Neutrophil (primary cell): ENCODE results near the gene PBX3.

Experiments used
- H3K27ac ChIP-seq: fragments of 200-600 bp; sonication (generic); 2 replicates; pipeline ENCODE4 v1.5.1; 2016; ENCODE audit warnings: mild to moderate bottlenecking, moderate library complexity
- H3K27me3 ChIP-seq: fragments of 200-600 bp; sonication (generic); 2 replicates; pipeline ENCODE4 v1.6.0; 2016; ENCODE audit warnings: mild to moderate bottlenecking
- H3K36me3 ChIP-seq: fragments of 200-600 bp; sonication (generic); 2 replicates; pipeline ENCODE4 v1.5.1; 2017
- H3K4me1 ChIP-seq, 2 experiments: fragments of 200-600 bp in 1 of 2; sonication (generic) in 1 of 2; 1 replicate in 1 of 2; 2 replicates in 1 of 2; pipeline versions ENCODE4 v1.5.1 to v1.6.1; 2013 to 2016; ENCODE audit warnings: low read depth in 1 of 2, low read length in 1 of 2, mild to moderate bottlenecking in 1 of 2, moderate library complexity in 1 of 2; ENCODE audit not compliant: control insufficient read depth in 1 of 2, insufficient read depth in 1 of 2
- H3K4me3 ChIP-seq, 2 experiments: fragments of 200-600 bp in 1 of 2; sonication (generic) in 1 of 2; 1 replicate in 1 of 2; 2 replicates in 1 of 2; pipeline ENCODE4 v1.5.1; 2013 to 2016; ENCODE audit warnings: low read depth in 1 of 2, low read length in 1 of 2, mild to moderate bottlenecking in 1 of 2, moderate library complexity in 1 of 2
- H3K9me3 ChIP-seq: fragments of 200-600 bp; sonication (generic); 2 replicates; pipeline ENCODE4 v1.5.1; 2016
- CTCF ChIP-seq: fragments of 200-600 bp; sonication (generic); IDR thresholded peaks from 2 replicates; pipeline ENCODE4 v1.5.1; 2016; ENCODE audit warnings: antibody characterized with exemption

Gene PBX3

DNA sequence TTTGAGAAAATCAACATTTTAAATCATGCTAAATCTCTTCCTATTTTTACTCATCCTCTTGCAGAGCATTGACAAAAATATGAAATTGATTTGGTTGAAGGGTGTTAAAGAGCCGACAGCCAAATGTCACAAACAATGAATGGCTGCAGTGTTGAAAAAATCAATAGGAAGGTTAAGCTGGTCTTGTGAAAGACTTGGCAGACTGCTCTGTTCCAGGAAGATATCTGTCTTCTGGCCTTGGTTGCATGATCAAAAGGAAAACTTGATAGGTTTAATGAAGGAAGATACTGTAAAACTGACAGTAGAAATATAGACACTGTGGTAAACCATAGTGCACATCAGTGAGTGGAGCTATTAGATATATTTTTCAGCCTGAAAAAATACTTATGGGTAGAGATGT lies 103.6 kb downstream of the PBX3 start:
- Histone ChIP-seq H3K27ac (no peak overlapping the region), H3K27me3 (no peaks in the 10 kb centered on the region), H3K9me3 (no peaks in the 10 kb centered on the region), H3K36me3 (no peaks in the 10 kb centered on the region), H3K4me1 (no peaks in the 10 kb centered on the region), H3K4me3 (no peak overlapping the region)
- no peak for TF ChIP-seq CTCF

GRCh38 chr9:125851979-125852378 lies 104.8 kb downstream of the PBX3 start:
- Histone ChIP-seq H3K36me3 (no peaks in the 10 kb centered on the region), H3K9me3 (no peaks in the 10 kb centered on the region), H3K27ac (no peak overlapping the region), H3K27me3 (no peaks in the 10 kb centered on the region), H3K4me1 (no peaks in the 10 kb centered on the region), H3K4me3 (no peak overlapping the region)
- TF ChIP-seq CTCF, result no peak

GRCh38 chr9:125852386-125852785 lies 105.2 kb downstream of the PBX3 start:
- no peaks in the 10 kb centered on the region for H3K9me3 ChIP-seq
- TF ChIP-seq CTCF, result no peak
- H3K27me3 ChIP-seq, result no peaks in the 10 kb centered on the region

DNA sequence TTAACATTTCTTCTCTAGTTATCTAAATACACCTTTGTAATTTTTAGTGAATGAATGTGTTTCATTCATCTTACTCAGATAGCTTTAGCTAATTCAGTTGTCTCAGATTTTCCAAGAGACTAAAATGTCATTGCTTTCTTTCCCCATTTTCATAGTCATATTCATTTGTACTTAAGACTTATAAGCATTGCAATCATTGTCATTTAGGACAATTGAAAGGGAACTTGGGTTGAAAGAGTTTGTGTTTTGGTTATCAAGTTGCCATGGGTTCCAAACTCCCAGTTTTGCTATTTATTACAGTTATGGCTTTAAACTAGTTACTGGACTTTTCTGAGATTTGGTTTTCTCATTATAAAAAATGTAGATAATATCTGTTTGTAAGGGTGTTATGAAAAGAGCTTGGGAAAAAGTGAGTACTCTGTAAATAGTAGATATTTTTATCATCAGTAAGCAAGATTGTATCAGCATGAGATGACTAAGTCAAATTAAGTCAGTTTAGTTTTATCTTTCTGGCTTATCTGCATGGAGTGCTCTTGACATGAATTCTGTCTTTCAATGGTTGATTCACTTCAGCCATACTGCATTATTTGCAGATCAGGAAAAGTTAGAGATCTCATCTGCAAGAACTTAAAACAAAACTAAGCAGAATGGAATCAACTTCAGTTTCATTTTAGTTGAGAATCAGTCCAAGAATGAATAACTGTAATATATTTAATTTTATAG lies 107.5 kb downstream of the PBX3 start:
- TF ChIP-seq CTCF, result no peak
- Histone ChIP-seq H3K4me3 (no peak overlapping the region), H3K4me1 (no peaks in the 10 kb centered on the region), H3K27me3 (no peaks in the 10 kb centered on the region), H3K36me3 (no peaks in the 10 kb centered on the region), H3K27ac (no peak overlapping the region), H3K9me3 (no peaks in the 10 kb centered on the region)

More at GRCh38 chr9:125852386-125852785, 105.2 kb downstream of the PBX3 start:
- no peaks in the 10 kb centered on the region for H3K4me1 ChIP-seq
- H3K4me3 ChIP-seq, result no peak overlapping the region
- H3K36me3 ChIP-seq, result no peaks in the 10 kb centered on the region
- H3K27ac ChIP-seq, result no peak overlapping the region

GRCh38 chr9:125856331-125856730 lies 109.2 kb downstream of the PBX3 start:
- H3K27me3 ChIP-seq, result no peaks in the 10 kb centered on the region
- H3K4me1 ChIP-seq, result no peaks in the 10 kb centered on the region
- H3K4me3 ChIP-seq, result no peak overlapping the region
- TF ChIP-seq CTCF, result no peak
- no peak overlapping the region for H3K27ac ChIP-seq
- no peaks in the 10 kb centered on the region for H3K36me3 ChIP-seq
- H3K9me3 ChIP-seq, result no peaks in the 10 kb centered on the region
